Astrocyte of the hippocampus (primary cell): ENCODE data around the gene ATOH8.

Experiments used
- DNase-seq: peaks from one replicate; pipeline ENCODE4 v3.0.0; 2011; ENCODE audit warnings: low read depth, low spot score

Gene ATOH8

GRCh38 chr2:85770369-85770768 is 16.6 kb downstream of the ATOH8 start:
- DNase-seq, result peak; percentile 54

- DNase-seq, result no peak
Observed at GRCh38 chr2:85770786-85771409, 17.1 kb downstream of the ATOH8 start.

- no peak for DNase-seq
Observed at GRCh38 chr2:85771486-85771885, 17.7 kb downstream of the ATOH8 start.

DNA sequence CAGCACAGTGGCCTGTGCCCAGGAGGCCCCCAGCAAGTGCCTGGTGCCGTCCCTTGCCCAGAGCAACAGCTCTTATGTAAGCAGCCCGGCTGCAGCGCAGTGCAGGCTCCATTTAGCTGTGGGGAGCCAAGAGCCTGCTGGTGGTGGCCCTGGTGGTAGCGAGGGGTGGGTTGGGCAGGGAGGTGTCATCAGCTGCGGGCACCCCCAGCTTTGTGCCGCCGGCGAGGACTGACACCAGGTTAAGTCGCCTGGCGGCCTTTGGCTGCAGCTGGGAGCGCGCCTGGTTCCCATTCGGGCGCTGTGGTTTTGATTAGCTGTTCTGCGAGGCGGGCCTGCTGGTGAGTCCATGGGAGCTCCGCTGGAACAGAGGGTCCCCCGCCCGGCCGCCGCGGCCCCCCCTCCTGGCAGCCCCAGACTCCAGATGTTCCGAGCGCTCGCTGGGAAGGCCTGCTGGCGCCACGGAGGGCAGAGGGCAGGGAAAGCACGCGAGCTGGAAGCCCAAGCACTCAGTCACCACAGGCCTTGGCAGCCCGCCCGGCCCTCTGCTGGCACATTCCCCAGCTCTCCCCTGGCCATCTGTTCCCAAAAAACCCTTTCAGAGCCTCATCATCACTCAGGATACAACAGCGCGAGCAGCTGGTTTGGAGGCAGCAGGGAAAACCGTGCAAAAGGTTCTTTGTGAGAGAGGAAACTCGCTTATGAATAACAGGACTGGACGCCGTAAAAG is 18.4 kb downstream of the ATOH8 start:
- DNase-seq, result peak; percentile 100

GRCh38 chr2:85772841-85773491 is 19.2 kb downstream of the ATOH8 start:
- no peak for DNase-seq

DNA sequence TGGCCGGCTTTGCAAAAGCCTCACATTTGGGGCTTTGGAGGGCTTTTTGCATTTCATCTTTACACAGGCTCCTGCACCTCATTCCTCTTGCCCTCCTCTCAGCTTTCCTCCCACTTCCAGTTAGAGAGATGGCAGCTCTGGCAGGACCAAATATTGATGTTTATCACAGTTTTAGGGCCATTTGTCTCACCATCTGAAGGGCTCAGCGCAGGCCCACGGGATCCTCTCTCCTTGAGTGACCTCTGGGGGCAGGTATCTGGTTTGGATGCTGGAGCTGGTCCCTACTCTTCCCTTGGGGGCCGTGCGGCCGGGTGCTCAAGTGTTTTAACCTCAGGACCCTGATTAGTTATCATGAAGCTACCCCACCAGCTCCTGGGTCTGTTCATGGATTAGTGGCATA is 19.9 kb downstream of the ATOH8 start:
- DNase-seq, result no peak

- no peak for DNase-seq
Observed at GRCh38 chr2:85774126-85774978, 20.6 kb downstream of the ATOH8 start.

DNA sequence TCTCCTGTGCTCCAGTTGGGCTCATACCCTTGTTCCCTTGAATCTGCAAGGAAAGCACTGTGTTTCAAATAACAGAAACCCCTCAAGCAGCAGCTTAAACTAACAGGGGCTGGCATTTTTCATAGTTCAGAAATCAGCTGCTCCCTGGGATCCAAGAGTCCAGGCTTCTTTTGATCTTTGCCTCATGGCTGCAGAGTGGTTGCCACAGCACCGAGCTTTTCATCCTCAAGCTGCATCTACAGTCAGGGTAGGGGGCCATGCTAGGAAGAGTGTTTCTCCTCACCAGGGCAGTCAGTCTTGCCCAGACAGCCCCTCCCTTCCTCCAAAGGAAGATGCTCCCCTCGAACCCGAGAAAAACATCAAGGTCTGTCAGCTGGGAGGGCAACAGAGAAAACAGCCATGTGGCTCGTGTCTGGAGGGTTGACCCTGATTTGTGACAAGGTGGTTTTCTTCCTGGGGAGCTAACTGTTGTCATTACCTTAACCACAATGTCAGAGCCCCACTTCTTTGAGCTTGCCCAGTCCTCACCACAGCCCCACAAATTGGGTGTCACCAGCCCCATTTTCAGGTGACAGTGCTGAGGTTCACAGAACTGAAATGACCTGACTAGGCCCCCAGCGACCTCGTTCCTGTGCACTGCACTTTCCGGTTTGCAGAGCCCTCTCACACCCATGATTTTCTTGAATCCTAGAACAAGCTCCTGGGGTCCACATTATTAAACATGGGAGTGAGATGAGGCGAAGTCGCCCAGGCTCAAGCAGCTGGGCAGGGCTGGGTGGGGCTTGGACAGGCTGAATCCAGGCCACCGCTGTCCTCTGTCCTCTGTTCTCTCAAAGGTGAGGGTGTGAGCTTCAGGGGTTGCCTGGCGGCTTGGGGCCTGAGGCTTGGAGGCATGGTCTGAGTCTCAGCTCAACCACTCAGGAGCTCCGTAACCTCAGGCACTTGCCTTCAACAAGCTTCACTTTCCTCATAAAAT is 21.9 kb downstream of the ATOH8 start:
- no peak for DNase-seq

- no peak for DNase-seq
Observed at GRCh38 chr2:85776672-85777071, 22.9 kb downstream of the ATOH8 start.

DNA sequence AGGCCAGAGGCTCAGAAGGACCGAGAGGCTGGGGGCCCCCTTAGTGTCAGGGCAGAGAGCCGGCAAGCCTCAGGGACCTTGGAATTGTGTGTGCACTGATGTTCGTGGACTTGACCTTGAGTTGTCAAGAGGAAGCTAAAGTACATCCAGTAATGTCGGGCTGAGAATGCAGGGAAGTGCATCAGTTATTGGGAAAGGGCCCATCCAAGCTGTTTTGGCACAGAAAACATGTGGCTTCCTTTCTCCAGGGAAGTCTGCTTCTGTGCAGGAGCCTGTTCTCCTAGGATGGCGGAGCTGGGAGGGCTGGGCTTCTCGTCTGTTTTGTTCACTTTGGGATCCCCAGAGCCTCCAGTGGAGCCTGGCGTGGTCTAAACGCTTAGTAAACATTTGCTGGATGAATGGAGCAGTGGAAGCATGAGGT is 23.7 kb downstream of the ATOH8 start:
- no peak for DNase-seq

DNA sequence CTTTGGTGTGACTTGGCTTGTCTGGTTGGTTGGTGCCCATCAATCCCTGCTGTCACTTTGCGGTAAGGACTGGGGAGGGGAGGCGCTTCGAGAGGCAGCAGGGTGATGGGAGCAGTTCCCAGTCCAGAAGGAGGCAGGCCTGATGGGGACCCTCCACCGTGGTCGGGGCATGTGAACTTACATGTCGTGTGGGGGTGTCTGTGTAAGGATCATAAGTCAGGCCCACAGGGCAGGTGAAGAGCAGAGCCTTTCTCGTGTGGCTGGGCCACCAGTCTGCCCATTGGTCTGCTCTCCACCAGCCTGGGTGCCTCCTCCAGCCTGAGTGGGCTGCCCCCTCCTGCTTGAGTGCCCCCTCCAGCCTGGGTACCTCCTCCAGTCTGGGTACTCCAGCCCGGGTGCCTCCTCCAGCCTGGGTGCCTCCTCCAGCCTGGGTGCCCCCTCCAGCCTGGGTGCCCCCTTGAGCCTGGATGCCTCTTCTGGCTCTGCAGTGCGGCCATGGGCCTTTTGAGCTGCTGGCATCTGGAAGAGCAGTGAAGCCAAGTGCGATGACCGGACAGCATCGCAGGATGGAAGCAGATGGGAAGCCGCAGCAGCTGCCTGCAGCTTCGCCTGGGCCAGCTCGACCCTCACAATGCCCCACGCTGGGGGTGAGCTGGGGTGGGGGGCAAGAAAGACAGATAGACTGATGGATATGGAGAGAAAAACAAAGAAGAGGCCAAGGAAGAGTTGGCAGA is 25.0 kb downstream of the ATOH8 start:
- DNase-seq, result no peak

- no peak for DNase-seq
Observed at GRCh38 chr2:85779641-85780315, 26.0 kb downstream of the ATOH8 start.

DNA sequence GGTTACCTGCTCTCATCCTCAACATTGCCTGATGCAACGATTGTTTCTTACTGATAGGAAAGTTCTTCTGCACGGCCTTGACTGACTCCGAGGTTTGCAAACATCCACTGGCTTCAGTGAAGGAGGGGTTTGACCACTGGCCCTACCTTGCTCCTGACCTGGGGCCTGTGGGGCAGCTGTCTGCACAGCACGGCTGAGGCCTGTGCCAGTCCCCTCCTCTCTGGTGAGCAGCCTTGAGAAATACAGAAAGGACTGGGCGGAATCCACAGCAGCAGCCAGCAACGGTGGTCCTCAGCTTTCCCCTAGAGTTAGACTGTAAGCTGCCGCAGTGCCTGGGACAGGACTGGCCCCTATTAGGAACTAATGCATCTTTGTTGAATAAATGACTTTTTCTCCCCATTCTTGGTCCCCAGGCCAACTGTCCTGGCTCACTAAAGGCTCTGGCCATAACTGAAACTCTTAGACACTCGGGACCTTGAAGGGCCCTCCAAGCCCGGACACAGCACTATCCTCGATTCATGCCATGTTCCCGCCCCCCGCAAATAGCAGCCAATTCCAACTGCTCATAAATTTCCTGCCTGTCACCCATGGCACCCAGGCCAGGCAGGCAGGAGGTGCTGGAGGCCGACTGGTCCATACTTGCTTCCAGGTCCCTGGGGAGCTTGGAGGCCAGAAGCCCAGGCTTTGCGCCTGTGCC is 26.7 kb downstream of the ATOH8 start:
- DNase-seq, result no peak

GRCh38 chr2:85781013-85781332 is 27.2 kb downstream of the ATOH8 start:
- DNase-seq, result no peak

GRCh38 chr2:85783796-85784195 is 30.0 kb downstream of the ATOH8 start:
- DNase-seq, result no peak

DNA sequence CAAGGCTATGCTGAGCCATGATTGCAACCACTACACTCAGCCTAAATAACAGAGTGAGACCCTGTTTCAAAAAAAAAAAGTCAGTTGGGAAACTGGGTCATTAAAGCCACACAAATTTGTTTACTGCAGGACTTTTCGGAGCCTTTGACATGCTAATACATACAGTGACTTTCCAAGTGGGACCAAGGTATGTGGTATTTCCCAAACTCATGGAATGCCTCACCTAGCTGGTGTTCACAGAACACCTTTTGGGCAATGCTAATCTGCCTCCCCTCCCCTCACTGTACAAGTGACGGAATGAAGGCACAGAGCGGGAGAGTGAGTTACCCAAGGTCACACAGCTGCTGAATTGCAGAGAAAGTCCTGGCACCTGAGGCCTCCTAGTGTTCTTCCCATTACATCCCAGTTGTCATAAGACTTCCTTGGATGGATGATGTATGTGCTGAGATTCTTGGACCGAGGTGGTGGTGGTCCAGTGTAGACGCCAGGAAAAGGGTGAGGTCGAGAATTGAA is 30.7 kb downstream of the ATOH8 start:
- DNase-seq, result no peak

DNA sequence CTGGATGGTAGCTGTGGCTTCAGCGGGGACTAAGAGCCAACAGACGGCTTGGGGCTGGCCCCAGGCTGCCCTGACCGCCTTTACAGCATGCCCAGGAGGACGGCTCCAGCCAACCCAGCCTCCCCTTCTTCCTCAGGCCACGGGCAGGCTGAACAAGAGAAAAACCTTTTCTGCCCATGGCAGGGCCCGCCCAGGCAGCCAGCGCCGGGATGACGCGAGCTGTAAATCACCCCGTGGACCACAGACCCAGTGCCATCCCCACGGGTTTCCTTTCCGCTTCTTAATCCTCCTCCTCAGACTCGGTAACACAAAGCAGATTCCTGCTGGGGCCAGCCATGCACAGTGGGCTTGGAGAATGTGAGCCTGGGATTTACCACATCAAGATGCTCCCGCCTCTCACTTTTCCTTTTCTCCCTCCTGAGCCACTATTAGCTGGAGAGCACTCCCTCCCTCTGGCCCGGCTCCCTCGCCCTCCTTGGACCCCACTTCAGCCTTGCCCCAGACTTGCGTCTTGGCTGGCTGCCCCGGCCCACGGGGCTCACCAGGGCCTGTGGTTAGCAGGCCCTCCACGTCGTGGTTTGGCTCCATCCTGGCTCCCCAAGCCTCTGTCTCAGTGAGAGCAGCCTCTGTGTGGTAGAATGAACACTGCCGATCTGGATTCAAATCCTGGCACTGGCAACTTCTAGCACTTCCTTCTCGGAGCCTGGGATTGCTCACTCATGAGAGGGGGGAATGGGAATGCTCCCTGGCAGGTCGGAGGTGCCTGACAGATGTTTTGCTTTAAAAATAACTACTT is 31.4 kb downstream of the ATOH8 start:
- peak; percentile 99 for DNase-seq

DNA sequence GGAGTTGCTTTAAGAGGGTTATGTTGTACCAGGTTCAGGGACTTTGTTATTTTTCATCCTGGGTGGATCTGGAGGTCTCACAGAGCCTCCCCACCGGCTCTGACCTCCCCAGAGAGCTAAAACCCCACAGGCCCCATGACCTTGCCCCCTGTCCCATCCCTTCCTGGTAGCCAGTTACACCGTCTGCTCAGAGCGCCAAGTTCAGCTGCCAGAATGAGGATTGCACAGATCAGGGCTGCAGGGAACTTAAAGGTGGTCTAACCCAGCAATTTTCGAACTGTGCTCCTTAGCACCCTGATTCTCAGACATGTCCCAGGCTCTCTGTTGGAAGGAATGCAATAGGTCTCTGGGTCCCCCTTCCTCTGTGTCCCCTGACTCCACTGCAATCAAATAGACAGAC is 32.1 kb downstream of the ATOH8 start:
- DNase-seq, result no peak
